Mucosa of stomach (tissue), 1 donor: ENCODE results near the gene RSRC1.

Experiments
- H3K27me3 ChIP-seq: one replicate; pipeline ENCODE4 v1.7.0; 2013; ENCODE audit warnings: mild to moderate bottlenecking, low read length; ENCODE audit not compliant: control insufficient read depth, insufficient read depth
- H3K36me3 ChIP-seq: one replicate; pipeline ENCODE4 v1.7.0; 2013; ENCODE audit warnings: low read length; ENCODE audit not compliant: control insufficient read depth, insufficient read depth
- H3K4me1 ChIP-seq: one replicate; pipeline ENCODE4 v1.7.0; 2013; ENCODE audit warnings: mild to moderate bottlenecking, low read length; ENCODE audit not compliant: control insufficient read depth, insufficient read depth
- H3K4me3 ChIP-seq: one replicate; pipeline ENCODE4 v1.7.0; 2013; ENCODE audit warnings: low read length
- H3K9ac ChIP-seq: one replicate; pipeline ENCODE4 v1.7.0; 2013; ENCODE audit warnings: mild to moderate bottlenecking, low read length, moderate library complexity
- H3K9me3 ChIP-seq: one replicate; pipeline ENCODE4 v1.7.0; 2013; ENCODE audit warnings: mild to moderate bottlenecking, low read length, moderate library complexity; ENCODE audit not compliant: control insufficient read depth
- donor health status: Pancreatic carcinoma.

Gene RSRC1

GRCh38 chr3:158261371-158261991, 151.6 kb downstream of the RSRC1 start:
- Histone ChIP-seq H3K4me1 (no peaks in the 10 kb centered on the region), H3K36me3 (no peaks in the 10 kb centered on the region), H3K9ac (no peak overlapping the region), H3K4me3 (no peak overlapping the region), H3K27me3 (no peaks in the 10 kb centered on the region), H3K9me3 (no peaks in the 10 kb centered on the region)

- Histone ChIP-seq H3K4me1 (no peaks in the 10 kb centered on the region), H3K4me3 (no peak overlapping the region), H3K9ac (no peak overlapping the region), H3K9me3 (no peaks in the 10 kb centered on the region), H3K36me3 (no peaks in the 10 kb centered on the region), H3K27me3 (no peaks in the 10 kb centered on the region)
These were observed 155.0 kb downstream of the RSRC1 start for GRCh38 chr3:158264894-158265293.

- H3K27me3 ChIP-seq = no peaks in the 10 kb centered on the region
- H3K4me1 ChIP-seq = no peaks in the 10 kb centered on the region
- H3K9me3 ChIP-seq = no peaks in the 10 kb centered on the region
- H3K36me3 ChIP-seq = no peaks in the 10 kb centered on the region
- no peak overlapping the region for H3K4me3 ChIP-seq
- H3K9ac ChIP-seq = no peak overlapping the region
These were observed 157.1 kb downstream of the RSRC1 start for GRCh38 chr3:158267015-158267414.

- H3K4me3 ChIP-seq = no peak overlapping the region
- no peaks in the 10 kb centered on the region for H3K36me3 ChIP-seq
- no peaks in the 10 kb centered on the region for H3K9me3 ChIP-seq
- H3K9ac ChIP-seq = no peak overlapping the region
- no peaks in the 10 kb centered on the region for H3K4me1 ChIP-seq
- H3K27me3 ChIP-seq = no peaks in the 10 kb centered on the region
These were observed 160.1 kb downstream of the RSRC1 start for GRCh38 chr3:158269942-158270341.

- Histone ChIP-seq H3K27me3 (no peaks in the 10 kb centered on the region), H3K9ac (no peak overlapping the region), H3K4me1 (no peaks in the 10 kb centered on the region), H3K4me3 (no peak overlapping the region), H3K36me3 (no peaks in the 10 kb centered on the region), H3K9me3 (no peaks in the 10 kb centered on the region)
These were observed 162.2 kb downstream of the RSRC1 start for GRCh38 chr3:158272081-158272480.

GRCh38 chr3:158273656-158274055, 163.8 kb downstream of the RSRC1 start:
- Histone ChIP-seq H3K9me3 (no peaks in the 10 kb centered on the region), H3K9ac (no peak overlapping the region), H3K27me3 (no peaks in the 10 kb centered on the region), H3K4me1 (no peaks in the 10 kb centered on the region), H3K36me3 (no peaks in the 10 kb centered on the region), H3K4me3 (no peak overlapping the region)

- Histone ChIP-seq H3K27me3 (no peaks in the 10 kb centered on the region), H3K4me3 (no peak overlapping the region), H3K9me3 (no peaks in the 10 kb centered on the region), H3K36me3 (no peaks in the 10 kb centered on the region), H3K9ac (no peak overlapping the region), H3K4me1 (no peaks in the 10 kb centered on the region)
These were observed 168.3 kb downstream of the RSRC1 start for GRCh38 chr3:158278187-158278586.

GRCh38 chr3:158279609-158280008, 169.7 kb downstream of the RSRC1 start:
- H3K9me3 ChIP-seq = no peaks in the 10 kb centered on the region
- no peak overlapping the region for H3K9ac ChIP-seq

GRCh38 chr3:158295771-158296170, 185.9 kb downstream of the RSRC1 start:
- Histone ChIP-seq H3K36me3 (no peaks in the 10 kb centered on the region), H3K4me1 (no peaks in the 10 kb centered on the region), H3K4me3 (no peak overlapping the region), H3K9me3 (no peaks in the 10 kb centered on the region), H3K9ac (no peak overlapping the region), H3K27me3 (no peaks in the 10 kb centered on the region)

More at GRCh38 chr3:158279609-158280008, 169.7 kb downstream of the RSRC1 start:
- Histone ChIP-seq H3K27me3 (no peaks in the 10 kb centered on the region), H3K4me3 (no peak overlapping the region), H3K36me3 (no peaks in the 10 kb centered on the region), H3K4me1 (no peaks in the 10 kb centered on the region)

- Histone ChIP-seq H3K9ac (no peak overlapping the region), H3K4me3 (no peak overlapping the region), H3K9me3 (no peaks in the 10 kb centered on the region), H3K4me1 (no peaks in the 10 kb centered on the region), H3K27me3 (no peaks in the 10 kb centered on the region), H3K36me3 (no peaks in the 10 kb centered on the region)
These were observed 188.1 kb downstream of the RSRC1 start for GRCh38 chr3:158297940-158298339.

GRCh38 chr3:158308236-158308928, 198.5 kb downstream of the RSRC1 start:
- no peaks in the 10 kb centered on the region for H3K27me3 ChIP-seq
- H3K9ac ChIP-seq = no peak overlapping the region
- H3K9me3 ChIP-seq = no peaks in the 10 kb centered on the region
- no peak overlapping the region for H3K4me3 ChIP-seq
- no peaks in the 10 kb centered on the region for H3K36me3 ChIP-seq
- H3K4me1 ChIP-seq = no peaks in the 10 kb centered on the region

- H3K4me3 ChIP-seq = no peak overlapping the region
- no peak overlapping the region for H3K9ac ChIP-seq
- no peaks in the 10 kb centered on the region for H3K36me3 ChIP-seq
- no peaks in the 10 kb centered on the region for H3K27me3 ChIP-seq
- H3K9me3 ChIP-seq = no peaks in the 10 kb centered on the region
- H3K4me1 ChIP-seq = no peaks in the 10 kb centered on the region
These were observed 202.8 kb downstream of the RSRC1 start for GRCh38 chr3:158312560-158313141.
